GM18502 (cell line): Measurements from ENCODE around the gene RSU1.

Source experiments
- ATAC-seq: cut with Tn5 transposase; IDR thresholded peaks from one replicate; pipeline ENCODE4 v1.9.1; 2021; ENCODE audit warnings: mild to moderate bottlenecking; ENCODE audit not compliant: unreplicated experiment, poor library complexity

The RSU1 gene

GRCh38 chr10:16689227-16689626, 128.0 kb downstream of the RSU1 start:
- ATAC-seq, result no peak

- no peak for ATAC-seq
These were observed 130.9 kb downstream of the RSU1 start for GRCh38 chr10:16686054-16686902.

- ATAC-seq, result no peak
These were observed 131.7 kb downstream of the RSU1 start for GRCh38 chr10:16685551-16685950.

DNA sequence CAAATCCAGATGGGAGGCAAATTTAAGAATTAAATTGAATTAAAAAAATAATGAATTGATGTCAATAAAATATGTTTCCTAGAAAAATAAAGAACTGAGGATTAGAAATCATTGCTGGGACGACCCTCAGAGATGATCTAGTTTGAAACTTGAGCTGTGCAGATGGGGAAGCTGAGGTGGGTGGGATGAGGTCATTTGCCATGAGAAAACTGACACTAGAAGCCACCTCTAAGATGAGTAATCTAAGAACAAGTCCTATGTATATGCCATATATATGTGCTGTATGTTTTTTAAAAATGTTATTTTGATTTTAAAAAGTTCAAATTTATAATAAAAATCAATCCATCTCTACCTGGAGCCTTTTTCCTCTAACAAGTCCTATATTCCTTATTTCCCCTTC, 135.7 kb downstream of the RSU1 start:
- ATAC-seq, result no peak

GRCh38 chr10:16679511-16679910, 137.7 kb downstream of the RSU1 start:
- ATAC-seq, result no peak

- no peak for ATAC-seq
These were observed 141.9 kb downstream of the RSU1 start for GRCh38 chr10:16675334-16675733.

- ATAC-seq, result no peak
These were observed 143.0 kb downstream of the RSU1 start for GRCh38 chr10:16674147-16674703.

GRCh38 chr10:16673443-16673842, 143.8 kb downstream of the RSU1 start:
- no peak for ATAC-seq

- no peak for ATAC-seq
These were observed 153.8 kb downstream of the RSU1 start for GRCh38 chr10:16663444-16663843.

DNA sequence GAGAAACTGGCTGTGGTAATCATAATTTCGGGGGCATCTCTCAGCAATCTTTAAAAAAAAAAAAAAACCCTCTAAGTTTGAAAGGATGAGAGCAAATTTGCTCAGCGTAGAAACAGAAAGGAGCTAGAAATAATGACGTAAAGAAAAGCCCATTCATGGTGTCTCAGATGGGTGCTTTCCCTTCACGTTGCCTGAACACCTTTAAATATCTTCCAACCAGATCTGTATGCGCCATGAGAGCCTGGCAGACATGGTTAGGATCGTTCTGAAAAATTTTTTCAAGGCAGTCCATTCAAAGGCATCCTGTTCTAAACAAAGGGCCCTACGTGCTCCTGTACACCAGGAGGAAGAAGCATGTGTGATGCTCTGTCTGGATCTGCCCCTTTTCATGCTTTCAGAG, 154.3 kb downstream of the RSU1 start:
- ATAC-seq, result no peak

GRCh38 chr10:16656895-16657294, 160.3 kb downstream of the RSU1 start:
- no peak for ATAC-seq

DNA sequence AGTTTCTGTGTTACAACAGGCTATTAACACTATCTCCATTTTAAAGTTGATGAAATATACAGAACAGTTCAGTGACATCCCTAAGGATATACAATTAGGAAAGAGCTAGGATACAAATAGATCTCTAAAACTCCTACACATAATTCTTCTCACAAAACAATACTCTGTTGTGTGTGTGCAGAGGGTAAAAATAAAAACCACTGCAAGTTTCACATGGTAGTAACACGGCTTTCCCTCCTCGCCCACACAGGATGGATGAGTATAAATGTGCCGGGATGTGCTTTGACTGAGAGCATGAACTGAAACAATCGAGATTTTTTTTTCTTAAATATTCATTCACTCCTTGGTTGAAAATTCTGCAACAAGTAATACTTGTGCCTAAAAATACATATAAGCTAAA, 164.0 kb downstream of the RSU1 start:
- ATAC-seq, result peak; percentile 45

DNA sequence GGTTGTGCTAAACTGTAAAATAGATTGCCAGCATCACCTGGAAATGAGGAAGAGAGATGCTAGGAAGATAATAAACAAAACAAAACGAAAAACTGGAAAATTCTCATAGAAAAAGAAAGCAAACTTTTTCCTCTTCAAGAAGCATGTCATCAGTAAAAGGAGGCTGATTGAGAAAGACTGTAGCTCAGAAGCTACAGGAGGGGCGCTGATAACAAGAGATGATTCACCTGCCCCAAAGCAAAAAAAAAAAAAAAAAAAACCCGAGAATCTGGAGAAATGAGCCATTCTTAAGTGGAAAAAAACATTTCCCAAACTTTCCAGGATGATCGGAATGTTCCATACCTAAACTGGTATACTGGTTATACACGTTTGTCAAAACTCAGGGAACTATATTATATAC, 165.1 kb downstream of the RSU1 start:
- no peak for ATAC-seq

- ATAC-seq, result no peak
These were observed 167.5 kb downstream of the RSU1 start for GRCh38 chr10:16649757-16650156.

GRCh38 chr10:16648366-16648765, 168.9 kb downstream of the RSU1 start:
- no peak for ATAC-seq

DNA sequence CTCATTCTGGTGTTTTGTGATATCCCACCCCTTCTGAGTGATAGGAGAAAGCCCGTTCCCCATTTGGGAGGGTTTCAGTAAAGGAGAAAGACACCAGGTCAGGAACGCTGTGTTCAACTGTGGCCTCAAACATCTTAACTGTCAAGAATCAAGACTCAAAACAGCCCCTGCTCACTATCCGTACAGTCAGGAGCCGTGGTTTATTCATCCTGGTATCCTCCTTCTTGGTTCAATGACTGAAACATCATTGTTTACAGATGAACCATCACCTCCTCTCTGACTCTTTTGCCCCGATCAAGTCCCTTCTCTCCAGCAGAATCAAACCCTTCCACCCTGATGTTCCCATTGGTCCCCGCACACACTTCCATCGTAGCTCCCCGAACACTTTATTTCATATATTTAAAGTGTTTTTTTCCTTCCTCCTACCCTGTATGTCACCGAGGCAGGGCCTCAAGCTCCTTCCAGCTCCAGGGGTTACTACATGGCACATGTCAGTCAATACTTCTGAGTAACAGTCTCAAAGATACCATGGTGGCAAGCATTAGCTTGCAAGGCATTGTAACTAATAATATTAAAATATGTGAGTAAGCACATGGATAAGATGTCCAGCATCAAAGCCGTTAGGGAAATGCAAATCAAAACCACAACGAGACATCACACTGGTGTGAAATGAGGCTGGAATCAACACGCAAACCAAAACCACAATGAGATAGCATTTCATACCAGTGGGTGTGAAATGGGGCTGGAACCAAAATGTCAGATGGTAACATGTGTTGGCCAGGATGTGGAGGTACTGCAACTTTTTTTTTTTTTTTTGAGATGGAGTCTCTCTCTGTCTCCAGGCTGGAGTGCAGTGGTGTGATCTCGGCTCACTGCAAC, 170.8 kb downstream of the RSU1 start:
- ATAC-seq, result no peak

DNA sequence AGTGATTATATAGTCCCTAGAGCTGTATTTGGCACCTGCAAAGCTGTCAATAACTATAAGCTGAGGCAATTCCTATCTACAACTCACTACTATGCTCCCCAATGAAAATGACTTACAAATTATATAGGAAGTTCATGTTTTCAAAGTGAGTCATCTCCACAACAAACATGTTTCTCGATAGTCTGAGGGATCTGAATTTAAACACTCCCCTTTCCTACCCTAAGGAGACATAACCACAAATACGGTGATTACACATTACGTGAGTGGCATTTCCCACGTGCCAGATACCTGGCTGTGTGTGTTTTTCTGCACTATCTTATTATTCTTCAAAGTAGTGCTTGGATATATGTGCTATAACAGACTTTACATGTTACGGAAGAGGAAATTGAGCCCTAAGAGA, 173.1 kb downstream of the RSU1 start:
- ATAC-seq, result no peak

- no peak for ATAC-seq
These were observed 173.7 kb downstream of the RSU1 start for GRCh38 chr10:16643502-16643901.

- ATAC-seq, result no peak
These were observed 177.1 kb downstream of the RSU1 start for GRCh38 chr10:16640153-16640552.

- no peak for ATAC-seq
These were observed 177.8 kb downstream of the RSU1 start for GRCh38 chr10:16639471-16639870.

- ATAC-seq, result no peak
These were observed 184.2 kb downstream of the RSU1 start for GRCh38 chr10:16632996-16633395.
